GM12878 (cell line): ENCODE results near the gene SALL1. TPM values are rescaled to one million over a fixed set of nuclear protein-coding genes. Genes with fewer than 3 reads are reported as not detected.

Source experiments
- ATAC-seq: fragments of 200-7000 bp; cut with Tn5 transposase; 3 replicates; pipeline ENCODE4 v1.9.1; 2020; ENCODE audit warnings: mild to moderate bottlenecking, moderate library complexity
- BruUV-seq: library from RNA; stranded (reverse); fragments of 400-500 nt; replicated peaks from 2 replicates; lab custom pipeline; 2021; lab: Mats Ljungman, UMichigan
- CTCF ChIA-PET: fragments of 300-600 bp; sonication (Branson Sonifier 250); formaldehyde crosslinking; extraction: SDS; loops from one replicate; lab custom pipeline; 2021; ENCODE audit warnings: inconsistent platforms; lab: Yijun Ruan, JAX
- POLR2A ChIA-PET: fragments of 350-600 bp; formaldehyde crosslinking; extraction: SDS; loops from one replicate; lab custom pipeline; 2021; ENCODE audit warnings: inconsistent platforms; lab: Charles Lee
- RAD21 ChIA-PET: fragments of 300-600 bp; sonication (Branson Sonifier 250); formaldehyde crosslinking; loops from one replicate; lab custom pipeline; 2023; ENCODE audit warnings: antibody characterized with exemption; ENCODE audit not compliant: unreplicated experiment; lab: Charles Lee
- SMC1A ChIA-PET: fragments of 300-600 bp; sonication (Branson Sonifier 250); formaldehyde crosslinking; loops from one replicate; lab custom pipeline; 2023; ENCODE audit not compliant: unreplicated experiment, uncharacterized antibody; lab: Charles Lee
- DNase-seq: peaks from one replicate; pipeline ENCODE4 v3.0.0-alpha.2; 2011; ENCODE audit warnings: low read depth, low spot score
- FAIRE-seq: peaks from 3 replicates; lab custom pipeline; 2011; peaks lifted over from hg19 to GRCh38; lab: Jason Lieb, UNC
- H2AFZ ChIP-seq: 2 replicates; pipeline ENCODE4 v1.6.0; 2011; ENCODE audit warnings: low read depth, low read length, control low read depth; ENCODE audit not compliant: control insufficient read depth
- H3K27ac ChIP-seq: 2 replicates; pipeline ENCODE4 v1.5.1; 2011; ENCODE audit warnings: control low read depth; ENCODE audit not compliant: control insufficient read depth, insufficient read depth
- H3K27me3 ChIP-seq, 2 experiments: replicated peaks in 1 of 2; 2 replicates each; pipeline versions ENCODE4 v1.6.0 to v1.6.1; 2011; ENCODE audit warnings: low read length in 1 of 2; ENCODE audit not compliant: control insufficient read depth in 2 of 2, insufficient read depth in 2 of 2
- H3K36me3 ChIP-seq, 2 experiments: 2 replicates each; pipeline ENCODE4 v1.5.1; 2011; ENCODE audit warnings: low read length in 1 of 2; ENCODE audit not compliant: control insufficient read depth in 2 of 2, insufficient read depth in 2 of 2
- H3K4me1 ChIP-seq: 2 replicates; pipeline ENCODE4 v1.6.1; 2011; ENCODE audit warnings: mild to moderate bottlenecking, low read length, moderate library complexity, mixed read lengths; ENCODE audit not compliant: control insufficient read depth, insufficient read depth
- H3K4me2 ChIP-seq: 2 replicates; pipeline ENCODE4 v1.6.0; 2011; ENCODE audit warnings: control low read depth; ENCODE audit not compliant: control insufficient read depth, insufficient read depth
- H3K4me3 ChIP-seq: fragments of 200-600 bp; sonication (generic); 2 replicates; pipeline ENCODE4 v1.5.1; 2016
- H3K79me2 ChIP-seq: 2 replicates; pipeline ENCODE4 v1.6.0; 2011; ENCODE audit warnings: low read length; ENCODE audit not compliant: control insufficient read depth, insufficient read depth
- H3K9ac ChIP-seq: 2 replicates; pipeline ENCODE4 v1.8.0; 2011; ENCODE audit warnings: low read length, control low read depth, mixed read lengths; ENCODE audit not compliant: control insufficient read depth, insufficient read depth
- H3K9me3 ChIP-seq: replicated peaks from 3 replicates; pipeline ENCODE4 v1.5.1; 2011; ENCODE audit warnings: mild to moderate bottlenecking, low read length; ENCODE audit not compliant: control insufficient read depth, insufficient read depth
- H4K20me1 ChIP-seq: 2 replicates; pipeline ENCODE4 v1.6.0; 2011; ENCODE audit not compliant: control insufficient read depth, insufficient read depth
- CHD1 ChIP-seq: IDR thresholded peaks from 2 replicates; pipeline ENCODE4 v1.6.1; 2012; ENCODE audit warnings: low read depth, low read length, improper control_type of control experiment
- ETV6 ChIP-seq, 2 experiments: fragments of 450-650 bp in 1 of 2; IDR thresholded peaks in 1 of 2; conservative IDR thresholded peaks in 1 of 2; 2 replicates each; pipeline ENCODE4 v1.6.1; 2014; ENCODE audit warnings: antibody characterized with exemption in 1 of 2, borderline replicate concordance in 1 of 2, low read depth in 1 of 2, mild to moderate bottlenecking in 1 of 2, moderate library complexity in 1 of 2
- FOXK2 ChIP-seq: fragments of 450-650 bp; IDR thresholded peaks from 2 replicates; pipeline ENCODE4 v1.6.1; 2017; ENCODE audit warnings: mild to moderate bottlenecking, moderate library complexity
- GATAD2B ChIP-seq: fragments of 450-650 bp; conservative IDR thresholded peaks from 2 replicates; pipeline ENCODE4 v1.6.1; 2017; ENCODE audit warnings: low read depth, mild to moderate bottlenecking, moderate library complexity
- KLF5 ChIP-seq: fragments of 450-650 bp; IDR thresholded peaks from 2 replicates; pipeline ENCODE4 v1.6.1; 2014; ENCODE audit warnings: mild to moderate bottlenecking; ENCODE audit not compliant: partially characterized antibody
- MEF2B ChIP-seq: fragments of 450-650 bp; IDR thresholded peaks from 2 replicates; pipeline ENCODE4 v1.6.1; 2018; ENCODE audit warnings: mild to moderate bottlenecking, moderate library complexity; ENCODE audit not compliant: partially characterized antibody, poor library complexity, severe bottlenecking
- NR2F1 ChIP-seq: fragments of 450-650 bp; conservative IDR thresholded peaks from 2 replicates; pipeline ENCODE4 v1.6.1; 2017; ENCODE audit warnings: mild to moderate bottlenecking
- ZNF384 ChIP-seq: IDR thresholded peaks from 2 replicates; pipeline ENCODE4 v1.6.1; 2012; ENCODE audit warnings: low read depth, mild to moderate bottlenecking, low read length, improper control_type of control experiment, borderline replicate concordance
- WGBS: methylation state at CpG from one replicate; pipeline ENCODE4 v1.1.6; 2016; ENCODE audit warnings: low lambda C conversion rate; ENCODE audit not compliant: insufficient replicate concordance, insufficient coverage; ENCODE audit errors: missing lambda C conversion rate; 5-methylcytosine and 5-hydroxymethylcytosine counted together
- in situ Hi-C: fragments of 300-500 bp; cut with MboI; formaldehyde crosslinking; loops from 9 replicates; pipeline ENCODE4 v1.14.3; 2018; ENCODE audit warnings: mixed read lengths
- intact Hi-C: fragments of 100-400 bp; cut with micrococcal nuclease; formaldehyde crosslinking; loops from one replicate; pipeline ENCODE4 v1.14.2; 2022; ENCODE audit not compliant: unreplicated experiment
- polyA plus RNA-seq, 11 experiments: library from polyadenylated mRNA; depleted of rRNA in 4 of 11; unstranded in 6 of 11; stranded (reverse) in 5 of 11; fragments of >200 nt; fragmentation: Nextera tagmentation in 4 of 11; fragmentation: Illumina TruSeq in 1 of 11; extraction: Ambion mirVana in 4 of 11; extraction: Trizol in 1 of 11; gene quantifications; 1 replicate in 1 of 11; 2 replicates in 10 of 11; pipeline versions ENCODE4 v1.2.1 to v1.2.3, GENCODE V29; 2011 to 2016; ENCODE audit warnings: inconsistent platforms in 2 of 11, missing spikeins in 2 of 11, low read depth in 1 of 11
- total RNA-seq, 4 experiments: library from RNA; depleted of rRNA in 3 of 4; stranded (reverse); fragments of >200 nt in 3 of 4; fragmentation: Illumina TruSeq in 1 of 4; extraction: Trizol in 1 of 4; gene quantifications; 2 replicates each; pipeline versions ENCODE4 v1.2.1 to v1.2.3, GENCODE V29; 2013 to 2021
- TF ChIP-seq, protein P1 (sequence below): fragments of 450-650 bp; conservative IDR thresholded peaks from 2 replicates; pipeline ENCODE4 v1.6.1; 2017; ENCODE audit warnings: mild to moderate bottlenecking, moderate library complexity

Gene SALL1
- total and polyA plus RNA-seq, 10 of the 15 experiments (the other 5 are each of a cell fraction or from before 2014, with no cell fraction given), result 0.01 to 0.08 (median 0.03) TPM; not detected in 6

GRCh38 chr16:51114382-51114781, 36.7 kb downstream of the SALL1 start (continued):
- no peak for TF ChIP-seq FOXK2

- ChIA-PET CTCF (no interaction called here), SMC1A (no interaction called here)
- no peak for FAIRE-seq
Observed at GRCh38 chr16:51113236-51114125, 37.6 kb downstream of the SALL1 start.

More at GRCh38 chr16:51113236-51114125, 37.6 kb downstream of the SALL1 start:
- Histone ChIP-seq H3K79me2 (no peaks in the 10 kb centered on the region), H3K9me3 (no peaks in the 10 kb centered on the region), H2AFZ (no peak overlapping the region), H3K4me3 (no peak overlapping the region), H3K4me1 (no peaks in the 10 kb centered on the region), H3K9ac (no peak overlapping the region), H3K27ac (no peak overlapping the region), H3K36me3 (no peaks in the 10 kb centered on the region), H4K20me1 (no peaks in the 10 kb centered on the region; the same call in 1 of the 2 replicates), H3K27me3 (peaks cover 2 to 8% of the 10 kb centered on the region in 2 experiments), H3K4me2 (0 out of 2 replicates have a peak overlapping the region, but pooled peaks have one; percentile 22)
- POLR2A ChIA-PET, result no interaction called here
- DNase-seq (no peak), ATAC-seq (peak; percentile 46; the same call in 2 of the 3 replicates)
- in situ Hi-C loops, result no loop called here
- BruUV-seq, result no TSS peak
- RAD21 ChIA-PET, result no interaction called here
- 10% methylated on average over 47 of the region's 50 CpGs for WGBS
- intact Hi-C loops, result no loop called here
- TF ChIP-seq ETV6 (conservative IDR thresholded peaks at IDR 0.05 in 1 of 2, IDR thresholded peaks at IDR 0.05 in 1 of 2; ENCODE audit: borderline replicate concordance in 1 of 2, low read depth in 1 of 2) (no peak), NR2F1 (peak; percentile 76), CHD1 (no peak), ZNF384 (no peak), KLF5 (no peak), MEF2B (peak; percentile 30), GATAD2B (no peak)
- TF ChIP-seq, protein P1, sequence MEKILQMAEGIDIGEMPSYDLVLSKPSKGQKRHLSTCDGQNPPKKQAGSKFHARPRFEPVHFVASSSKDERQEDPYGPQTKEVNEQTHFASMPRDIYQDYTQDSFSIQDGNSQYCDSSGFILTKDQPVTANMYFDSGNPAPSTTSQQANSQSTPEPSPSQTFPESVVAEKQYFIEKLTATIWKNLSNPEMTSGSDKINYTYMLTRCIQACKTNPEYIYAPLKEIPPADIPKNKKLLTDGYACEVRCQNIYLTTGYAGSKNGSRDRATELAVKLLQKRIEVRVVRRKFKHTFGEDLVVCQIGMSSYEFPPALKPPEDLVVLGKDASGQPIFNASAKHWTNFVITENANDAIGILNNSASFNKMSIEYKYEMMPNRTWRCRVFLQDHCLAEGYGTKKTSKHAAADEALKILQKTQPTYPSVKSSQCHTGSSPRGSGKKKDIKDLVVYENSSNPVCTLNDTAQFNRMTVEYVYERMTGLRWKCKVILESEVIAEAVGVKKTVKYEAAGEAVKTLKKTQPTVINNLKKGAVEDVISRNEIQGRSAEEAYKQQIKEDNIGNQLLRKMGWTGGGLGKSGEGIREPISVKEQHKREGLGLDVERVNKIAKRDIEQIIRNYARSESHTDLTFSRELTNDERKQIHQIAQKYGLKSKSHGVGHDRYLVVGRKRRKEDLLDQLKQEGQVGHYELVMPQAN, result no peak
